ENCODE measurements around the gene PLCL2. TPM values are rescaled to one million over a fixed set of nuclear protein-coding genes. Genes with fewer than 3 reads are reported as not detected.

Gene PLCL2
- polyA plus RNA-seq, 2 of the 4 experiments (the other 2 are of a cell fraction), result 2.1 to 3.0 TPM

DNA sequence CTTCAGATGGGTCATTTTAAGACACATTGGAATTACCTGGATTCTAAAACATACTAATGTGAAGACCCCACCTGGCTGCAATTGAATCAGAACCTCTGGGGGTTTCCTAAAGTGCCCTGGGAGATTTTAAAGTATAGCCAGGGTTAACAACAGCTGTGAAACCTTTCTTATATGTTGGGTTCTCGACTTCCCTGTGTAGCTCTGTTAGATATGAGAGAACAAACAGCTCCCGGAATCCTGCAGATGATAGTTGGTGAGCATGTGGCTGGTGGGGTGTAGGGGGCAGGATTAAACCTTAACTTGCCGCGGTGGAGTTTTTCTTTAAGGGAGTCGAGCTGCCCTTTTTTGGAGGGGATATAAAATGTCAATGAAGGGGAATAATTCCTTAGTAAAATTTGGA lies 12.1 kb downstream of the PLCL2 start (continued):
- TF ChIP-seq, protein P1, sequence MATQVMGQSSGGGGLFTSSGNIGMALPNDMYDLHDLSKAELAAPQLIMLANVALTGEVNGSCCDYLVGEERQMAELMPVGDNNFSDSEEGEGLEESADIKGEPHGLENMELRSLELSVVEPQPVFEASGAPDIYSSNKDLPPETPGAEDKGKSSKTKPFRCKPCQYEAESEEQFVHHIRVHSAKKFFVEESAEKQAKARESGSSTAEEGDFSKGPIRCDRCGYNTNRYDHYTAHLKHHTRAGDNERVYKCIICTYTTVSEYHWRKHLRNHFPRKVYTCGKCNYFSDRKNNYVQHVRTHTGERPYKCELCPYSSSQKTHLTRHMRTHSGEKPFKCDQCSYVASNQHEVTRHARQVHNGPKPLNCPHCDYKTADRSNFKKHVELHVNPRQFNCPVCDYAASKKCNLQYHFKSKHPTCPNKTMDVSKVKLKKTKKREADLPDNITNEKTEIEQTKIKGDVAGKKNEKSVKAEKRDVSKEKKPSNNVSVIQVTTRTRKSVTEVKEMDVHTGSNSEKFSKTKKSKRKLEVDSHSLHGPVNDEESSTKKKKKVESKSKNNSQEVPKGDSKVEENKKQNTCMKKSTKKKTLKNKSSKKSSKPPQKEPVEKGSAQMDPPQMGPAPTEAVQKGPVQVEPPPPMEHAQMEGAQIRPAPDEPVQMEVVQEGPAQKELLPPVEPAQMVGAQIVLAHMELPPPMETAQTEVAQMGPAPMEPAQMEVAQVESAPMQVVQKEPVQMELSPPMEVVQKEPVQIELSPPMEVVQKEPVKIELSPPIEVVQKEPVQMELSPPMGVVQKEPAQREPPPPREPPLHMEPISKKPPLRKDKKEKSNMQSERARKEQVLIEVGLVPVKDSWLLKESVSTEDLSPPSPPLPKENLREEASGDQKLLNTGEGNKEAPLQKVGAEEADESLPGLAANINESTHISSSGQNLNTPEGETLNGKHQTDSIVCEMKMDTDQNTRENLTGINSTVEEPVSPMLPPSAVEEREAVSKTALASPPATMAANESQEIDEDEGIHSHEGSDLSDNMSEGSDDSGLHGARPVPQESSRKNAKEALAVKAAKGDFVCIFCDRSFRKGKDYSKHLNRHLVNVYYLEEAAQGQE (IDR thresholded peaks at IDR 0.05), result no peak
- no peak for TF ChIP-seq PHF8 (IDR thresholded peaks at IDR 0.05; ENCODE audit: borderline replicate concordance, low read depth)
- TF ChIP-seq JUN (IDR thresholded peaks at IDR 0.05), result no peak

DNA sequence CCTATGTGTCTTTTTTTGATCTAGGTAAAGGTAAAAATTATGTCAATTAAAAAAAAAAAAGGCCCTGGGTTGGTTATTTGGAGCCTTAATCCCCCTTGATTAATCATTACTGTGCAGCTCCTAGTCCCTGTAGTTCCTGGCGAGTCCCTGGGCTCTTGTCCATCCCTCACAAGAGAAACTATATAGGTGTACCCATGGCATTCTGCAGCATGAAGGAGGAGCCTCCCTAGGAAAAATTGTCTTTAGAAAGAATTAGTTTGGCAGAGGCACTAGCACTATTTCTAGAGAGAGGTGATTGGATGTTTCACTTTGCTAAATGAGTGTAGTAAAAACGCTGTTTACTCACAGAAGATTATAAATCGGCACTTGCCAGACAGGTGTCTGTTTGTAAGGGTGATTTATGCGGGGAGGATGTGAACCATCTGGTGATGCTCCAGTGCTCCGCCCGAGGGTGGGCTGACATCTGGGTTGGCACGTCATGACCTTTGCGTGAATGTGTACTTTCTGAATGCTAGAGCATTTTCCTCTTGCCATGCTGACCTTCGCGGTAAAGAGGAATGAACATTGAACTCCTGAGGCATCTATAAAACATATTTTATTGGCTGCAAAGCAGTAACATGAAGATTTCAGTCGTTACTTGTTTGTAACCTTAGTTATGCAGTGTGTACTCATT lies 12.6 kb downstream of the PLCL2 start:
- H3K4me2 ChIP-seq, result 0 out of 3 replicates have a peak overlapping the region, but pooled peaks have one; percentile 9
- H3K9me3 ChIP-seq, result no peaks in the 10 kb centered on the region
- TF ChIP-seq, protein P1 (IDR thresholded peaks at IDR 0.05), result no peak
- no peak for TF ChIP-seq MAFK (IDR thresholded peaks at IDR 0.05; ENCODE audit: partially characterized antibody)
- TF ChIP-seq RARB (CRISPR knock-in tag; IDR thresholded peaks at IDR 0.05), result no peak
- TF ChIP-seq CEBPB (IDR thresholded peaks at IDR 0.05), result no peak
- TF ChIP-seq, protein P2, sequence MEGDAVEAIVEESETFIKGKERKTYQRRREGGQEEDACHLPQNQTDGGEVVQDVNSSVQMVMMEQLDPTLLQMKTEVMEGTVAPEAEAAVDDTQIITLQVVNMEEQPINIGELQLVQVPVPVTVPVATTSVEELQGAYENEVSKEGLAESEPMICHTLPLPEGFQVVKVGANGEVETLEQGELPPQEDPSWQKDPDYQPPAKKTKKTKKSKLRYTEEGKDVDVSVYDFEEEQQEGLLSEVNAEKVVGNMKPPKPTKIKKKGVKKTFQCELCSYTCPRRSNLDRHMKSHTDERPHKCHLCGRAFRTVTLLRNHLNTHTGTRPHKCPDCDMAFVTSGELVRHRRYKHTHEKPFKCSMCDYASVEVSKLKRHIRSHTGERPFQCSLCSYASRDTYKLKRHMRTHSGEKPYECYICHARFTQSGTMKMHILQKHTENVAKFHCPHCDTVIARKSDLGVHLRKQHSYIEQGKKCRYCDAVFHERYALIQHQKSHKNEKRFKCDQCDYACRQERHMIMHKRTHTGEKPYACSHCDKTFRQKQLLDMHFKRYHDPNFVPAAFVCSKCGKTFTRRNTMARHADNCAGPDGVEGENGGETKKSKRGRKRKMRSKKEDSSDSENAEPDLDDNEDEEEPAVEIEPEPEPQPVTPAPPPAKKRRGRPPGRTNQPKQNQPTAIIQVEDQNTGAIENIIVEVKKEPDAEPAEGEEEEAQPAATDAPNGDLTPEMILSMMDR (IDR thresholded peaks at IDR 0.05), result no peak
- no peak for TF ChIP-seq POLR2A (IDR thresholded peaks at IDR 0.05; ENCODE audit: low read length)
- TF ChIP-seq RFX5 (IDR thresholded peaks at IDR 0.05), result no peak
- no peak for TF ChIP-seq KDM1A (IDR thresholded peaks at IDR 0.05; ENCODE audit: low read depth)
- no peak for TF ChIP-seq SMC3 (IDR thresholded peaks at IDR 0.05)
- no peak for TF ChIP-seq EHMT2 (IDR thresholded peaks at IDR 0.05; ENCODE audit: low read depth)
- TF ChIP-seq, protein P3, sequence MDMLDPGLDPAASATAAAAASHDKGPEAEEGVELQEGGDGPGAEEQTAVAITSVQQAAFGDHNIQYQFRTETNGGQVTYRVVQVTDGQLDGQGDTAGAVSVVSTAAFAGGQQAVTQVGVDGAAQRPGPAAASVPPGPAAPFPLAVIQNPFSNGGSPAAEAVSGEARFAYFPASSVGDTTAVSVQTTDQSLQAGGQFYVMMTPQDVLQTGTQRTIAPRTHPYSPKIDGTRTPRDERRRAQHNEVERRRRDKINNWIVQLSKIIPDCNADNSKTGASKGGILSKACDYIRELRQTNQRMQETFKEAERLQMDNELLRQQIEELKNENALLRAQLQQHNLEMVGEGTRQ (IDR thresholded peaks at IDR 0.05), result no peak
- no peak for TF ChIP-seq HOXA7 (CRISPR knock-in tag; IDR thresholded peaks at IDR 0.05)
- TF ChIP-seq, protein P4, sequence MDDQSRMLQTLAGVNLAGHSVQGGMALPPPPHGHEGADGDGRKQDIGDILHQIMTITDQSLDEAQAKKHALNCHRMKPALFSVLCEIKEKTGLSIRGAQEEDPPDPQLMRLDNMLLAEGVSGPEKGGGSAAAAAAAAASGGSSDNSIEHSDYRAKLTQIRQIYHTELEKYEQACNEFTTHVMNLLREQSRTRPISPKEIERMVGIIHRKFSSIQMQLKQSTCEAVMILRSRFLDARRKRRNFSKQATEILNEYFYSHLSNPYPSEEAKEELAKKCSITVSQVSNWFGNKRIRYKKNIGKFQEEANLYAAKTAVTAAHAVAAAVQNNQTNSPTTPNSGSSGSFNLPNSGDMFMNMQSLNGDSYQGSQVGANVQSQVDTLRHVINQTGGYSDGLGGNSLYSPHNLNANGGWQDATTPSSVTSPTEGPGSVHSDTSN (IDR thresholded peaks at IDR 0.05), result no peak
- no peak overlapping the region for H3K4me3 ChIP-seq
- no peaks in the 10 kb centered on the region for H3K4me1 ChIP-seq
- 67% methylated on average over 11 of the region's 11 CpGs for WGBS (ENCODE audit: missing lambda C conversion rate)
- peak in 1 of 2 experiments; percentile 17 for DNase-seq (ENCODE audit: low read depth in 1 of 2, low spot score in 1 of 2)
- no peak for ATAC-seq
- ChIA-PET CTCF (interaction anchor here (4.3 kb wide), 1 partner anchor 13 kb away, joined by 14 read pairs; the partner anchor contains the start of gene PLCL2), POLR2A (no interaction called here)
- H3K27ac ChIP-seq, result no peak overlapping the region
- FAIRE-seq, result no peak
